GM12875 (cell line): ENCODE measurements around the gene SUPT16H.
"Not testable (repeated sequence)": the region's sequence is repeated elsewhere in the genome, so short reads cannot be mapped to it uniquely, and the experiment has no call there.

ENCODE experiments used
- H3K4me3 ChIP-seq: one replicate; pipeline ENCODE4 v1.5.1; 2011; ENCODE audit warnings: low read depth, low read length, control low read depth
- CTCF ChIP-seq: IDR thresholded peaks from 2 replicates; pipeline ENCODE4 v1.5.1; 2011; ENCODE audit warnings: low read depth, mild to moderate bottlenecking, control low read depth, inconsistent platforms, low read length, moderate library complexity, borderline replicate concordance; ENCODE audit not compliant: insufficient read depth

The SUPT16H gene

GRCh38 chr14:21313512-21313911 lies 70.3 kb downstream of the SUPT16H start:
- no peak overlapping the region for H3K4me3 ChIP-seq
- TF ChIP-seq CTCF, result no peak

- TF ChIP-seq CTCF, result no peak
- H3K4me3 ChIP-seq, result no peak overlapping the region
Observed at GRCh38 chr14:21311614-21312013, 72.2 kb downstream of the SUPT16H start.

- no peak overlapping the region for H3K4me3 ChIP-seq
- TF ChIP-seq CTCF, result no peak
Observed at GRCh38 chr14:21309956-21310355, 73.9 kb downstream of the SUPT16H start.

GRCh38 chr14:21309238-21309636 lies 74.6 kb downstream of the SUPT16H start:
- no peak for TF ChIP-seq CTCF
- H3K4me3 ChIP-seq, result peak overlapping the region; percentile 7

- TF ChIP-seq CTCF, result no peak
- H3K4me3 ChIP-seq, result peak overlapping the region; percentile 17
Observed at GRCh38 chr14:21308479-21309237, 75.2 kb downstream of the SUPT16H start.

- H3K4me3 ChIP-seq, result no peak overlapping the region
- no peak for TF ChIP-seq CTCF
Observed at GRCh38 chr14:21308132-21308478, 75.7 kb downstream of the SUPT16H start.

- H3K4me3 ChIP-seq, result no peak overlapping the region
Observed at GRCh38 chr14:21307637-21308036, 76.2 kb downstream of the SUPT16H start.

GRCh38 chr14:21302836-21303140 lies 81.0 kb downstream of the SUPT16H start:
- H3K4me3 ChIP-seq, result not testable (repeated sequence)

More at GRCh38 chr14:21307637-21308036, 76.2 kb downstream of the SUPT16H start:
- no peak for TF ChIP-seq CTCF
